ENCODE results near the gene DDX5.

GRCh38 chr17:64460955-64461354 lies 45.1 kb downstream of the DDX5 start:
- TF ChIP-seq POLR2A (IDR thresholded peaks at IDR 0.05; ENCODE audit: low read length) (no peak), GATA1 (IDR thresholded peaks at IDR 0.05; ENCODE audit: low read depth, low read length) (no peak)
